Measurements from ENCODE around the gene FXYD2. TPM values are rescaled to one million over a fixed set of nuclear protein-coding genes. Genes with fewer than 3 reads are reported as not detected.

The FXYD2 gene
- total RNA-seq, 1 donor from 2014 or later = 44.6 TPM

GRCh38 chr11:117837070-117837776, 12.7 kb upstream of the FXYD2 start:
- peaks cover 3% of the 10 kb centered on the region for H3K4me1 Mint-ChIP-seq
- no peak for ATAC-seq (ENCODE audit: low read depth)

GRCh38 chr11:117836077-117836960, 11.8 kb upstream of the FXYD2 start:
- Mint-ChIP-seq H3K9me3 (no peaks in the 10 kb centered on the region), H3K27me3 (peaks cover 11% of the 10 kb centered on the region), H3K4me1 (peaks cover 5% of the 10 kb centered on the region), H3K4me3 (no peak overlapping the region), H3K36me3 (ENCODE audit: low read depth) (no peaks in the 10 kb centered on the region), H3K27ac (no peak overlapping the region)
- DNase-seq (no peak), ATAC-seq (ENCODE audit: low read depth) (no peak)
- CTCF ChIA-PET = interaction anchor here (1.2 to 2.2 kb wide), 4 partner anchors 11 to 217 kb away, joined by 3 to 8 read pairs (median 3); partner anchors contain the start of gene FXYD2
- intact Hi-C loops (cut with micrococcal nuclease) = no loop called here
- no peak for TF ChIP-seq CTCF (IDR thresholded peaks at IDR 0.05)
- POLR2A ChIA-PET = no interaction called here

More at GRCh38 chr11:117837070-117837776, 12.7 kb upstream of the FXYD2 start:
- Mint-ChIP-seq H3K9me3 (no peaks in the 10 kb centered on the region), H3K27ac (no peak overlapping the region), H3K4me3 (no peak overlapping the region), H3K36me3 (ENCODE audit: low read depth) (no peaks in the 10 kb centered on the region), H3K27me3 (peaks cover 11% of the 10 kb centered on the region)
- POLR2A ChIA-PET = no interaction called here
- no peak for TF ChIP-seq CTCF (IDR thresholded peaks at IDR 0.05)
- DNase-seq = no peak
- CTCF ChIA-PET = interaction anchor here (1.2 kb wide), 1 partner anchor 109 kb away, joined by 3 read pairs; no protein-coding TSS in a partner anchor
- intact Hi-C loops (cut with micrococcal nuclease) = no loop called here

GRCh38 chr11:117835576-117835975, 11.0 kb upstream of the FXYD2 start:
- peaks cover 10% of the 10 kb centered on the region for H3K27me3 Mint-ChIP-seq
- no peaks in the 10 kb centered on the region for H3K9me3 Mint-ChIP-seq
- ChIA-PET CTCF (interaction anchor here (1.1 to 2.2 kb wide), 5 partner anchors 10 to 218 kb away, joined by 3 to 9 read pairs (median 3); partner anchors contain the start of gene FXYD2), POLR2A (interaction anchor here (1.7 kb wide), 2 partner anchors 18 to 111 kb away, joined by 5 to 9 read pairs; no protein-coding TSS in a partner anchor)
- ATAC-seq (ENCODE audit: low read depth) (no peak), DNase-seq (no peak)
- no peak overlapping the region for H3K4me3 Mint-ChIP-seq
- H3K4me1 Mint-ChIP-seq = peaks cover 12% of the 10 kb centered on the region
- H3K36me3 Mint-ChIP-seq (ENCODE audit: low read depth) = no peaks in the 10 kb centered on the region
- intact Hi-C loops (cut with micrococcal nuclease) = no loop called here
- no peak for TF ChIP-seq CTCF (IDR thresholded peaks at IDR 0.05)
- no peak overlapping the region for H3K27ac Mint-ChIP-seq

GRCh38 chr11:117834838-117835443, 10.4 kb upstream of the FXYD2 start:
- ChIA-PET CTCF (interaction anchor here (0.6 to 2.2 kb wide), 10 partner anchors 9 to 1250 kb away, joined by 3 to 11 read pairs (median 3); partner anchors contain the start of gene FXYD2), POLR2A (interaction anchor here (0.9 to 1.7 kb wide), 4 partner anchors 11 to 112 kb away, joined by 5 to 9 read pairs (median 5); partner anchors contain the start of gene FXYD2)
- Mint-ChIP-seq H3K9me3 (no peaks in the 10 kb centered on the region), H3K27me3 (peaks cover 10% of the 10 kb centered on the region), H3K4me3 (no peak overlapping the region), H3K27ac (no peak overlapping the region), H3K4me1 (peaks cover 19% of the 10 kb centered on the region), H3K36me3 (ENCODE audit: low read depth) (no peaks in the 10 kb centered on the region)
- intact Hi-C loops (cut with micrococcal nuclease) = no loop called here
- no peak for TF ChIP-seq CTCF (IDR thresholded peaks at IDR 0.05)
- peak; percentile 53 for ATAC-seq (ENCODE audit: low read depth)
- DNase-seq = no peak
